OCI-LY3 (cell line): ENCODE results near the gene EML4.

Source experiments
- H2AFZ ChIP-seq: fragments of 200-600, 300-600 bp; shearing (Covaris generic); 2 replicates; pipeline ENCODE4 v1.6.0; 2014; ENCODE audit warnings: antibody characterized with exemption, low read depth, low read length
- H3K27ac ChIP-seq: fragments of 200-600, 300-600 bp; sonication (generic); 2 replicates; pipeline ENCODE4 v1.5.1; 2014; ENCODE audit warnings: mild to moderate bottlenecking, low read length, moderate library complexity, mixed read lengths
- H3K27me3 ChIP-seq: fragments of 200-600, 300-600 bp; sonication (generic); 2 replicates; pipeline ENCODE4 v1.6.1; 2014; ENCODE audit warnings: low read depth, low read length, mixed read lengths
- H3K36me3 ChIP-seq: fragments of 200-600, 300-600 bp; sonication (generic); replicated peaks from 2 replicates; pipeline ENCODE3; 2014; ENCODE audit warnings: low read depth, low read length, mixed read lengths
- H3K4me1 ChIP-seq: fragments of 300-600, 200-600 bp; sonication (generic); 2 replicates; pipeline ENCODE4 v1.6.1; 2014; ENCODE audit warnings: low read length, mixed read lengths
- H3K4me2 ChIP-seq: fragments of 200-600, 300-600 bp; sonication (generic); 2 replicates; pipeline ENCODE4 v1.6.1; 2014; ENCODE audit warnings: low read length, mixed read lengths
- H3K4me3 ChIP-seq: fragments of 300-600, 200-600 bp; sonication (generic); 2 replicates; pipeline ENCODE4 v1.5.1; 2014; ENCODE audit warnings: antibody characterized with exemption, mild to moderate bottlenecking, low read length, moderate library complexity
- H3K79me2 ChIP-seq: fragments of 300-600, 200-600 bp; shearing (Covaris generic); 2 replicates; pipeline ENCODE4 v1.6.1; 2014; ENCODE audit warnings: mild to moderate bottlenecking, low read length, mixed read lengths
- H3K9ac ChIP-seq: fragments of 300-600, 200-600 bp; shearing (Covaris generic); 2 replicates; pipeline ENCODE4 v1.6.0; 2014; ENCODE audit warnings: mild to moderate bottlenecking, low read length, moderate library complexity
- H3K9me3 ChIP-seq: fragments of 200-600, 300-600 bp; shearing (Covaris generic); 2 replicates; pipeline ENCODE4 v1.6.1; 2014; ENCODE audit warnings: low read length, mixed read lengths; ENCODE audit not compliant: insufficient read depth
- H4K20me1 ChIP-seq: fragments of 200-600, 300-600 bp; sonication (generic); 2 replicates; pipeline ENCODE4 v1.6.1; 2016; ENCODE audit warnings: low read length, mixed read lengths; ENCODE audit not compliant: insufficient read depth
- EZH2phosphoT487 ChIP-seq: fragments of 200-600 bp; shearing (Covaris generic); IDR thresholded peaks from 2 replicates; pipeline ENCODE4 v1.6.1; 2018; ENCODE audit warnings: antibody characterized with exemption, mixed run types, low read depth
- TF ChIP-seq, protein P1 (sequence below): fragments of 200-600, 300-600 bp; sonication (generic); IDR thresholded peaks from 2 replicates; pipeline ENCODE4 v1.5.1; 2014; ENCODE audit warnings: antibody characterized with exemption, low read length, low read depth

The EML4 gene

DNA sequence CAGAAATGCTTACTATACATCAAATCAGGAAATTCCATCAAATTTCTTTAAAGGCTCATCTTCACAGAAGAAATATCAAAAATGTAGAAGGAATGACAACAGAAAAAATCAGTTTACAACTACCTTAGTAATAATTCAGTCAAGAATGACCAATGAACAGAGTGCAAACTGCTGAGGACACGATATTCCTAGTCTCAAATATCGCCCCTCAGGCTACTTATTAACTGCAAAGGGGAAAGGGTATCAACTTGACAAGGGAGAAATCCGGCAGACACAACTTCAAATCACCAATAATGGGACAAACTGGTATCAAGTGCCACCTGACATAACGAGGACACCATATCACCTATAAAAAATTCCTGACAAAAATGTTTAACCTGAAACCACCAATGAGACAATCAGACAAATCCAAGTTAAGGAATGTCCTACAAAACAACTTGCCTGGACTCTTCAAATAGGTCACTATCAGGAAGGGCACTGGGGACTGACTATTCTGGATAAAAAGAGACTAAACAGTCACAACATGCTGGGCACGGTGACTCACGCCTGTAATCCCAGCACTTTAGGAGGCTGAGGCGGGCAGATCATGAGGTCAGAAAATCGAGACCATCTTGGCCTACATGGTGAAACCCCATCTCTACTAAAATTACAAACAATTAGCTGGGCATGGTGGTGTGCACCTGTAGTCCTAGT lies 179.1 kb downstream of the EML4 start:
- H4K20me1 ChIP-seq = peaks cover 7% of the 10 kb centered on the region
- no peak overlapping the region for H3K4me2 ChIP-seq
- no peak overlapping the region for H3K4me3 ChIP-seq
- no peak overlapping the region for H2AFZ ChIP-seq
- H3K9ac ChIP-seq = no peak overlapping the region
- TF ChIP-seq, protein P1, sequence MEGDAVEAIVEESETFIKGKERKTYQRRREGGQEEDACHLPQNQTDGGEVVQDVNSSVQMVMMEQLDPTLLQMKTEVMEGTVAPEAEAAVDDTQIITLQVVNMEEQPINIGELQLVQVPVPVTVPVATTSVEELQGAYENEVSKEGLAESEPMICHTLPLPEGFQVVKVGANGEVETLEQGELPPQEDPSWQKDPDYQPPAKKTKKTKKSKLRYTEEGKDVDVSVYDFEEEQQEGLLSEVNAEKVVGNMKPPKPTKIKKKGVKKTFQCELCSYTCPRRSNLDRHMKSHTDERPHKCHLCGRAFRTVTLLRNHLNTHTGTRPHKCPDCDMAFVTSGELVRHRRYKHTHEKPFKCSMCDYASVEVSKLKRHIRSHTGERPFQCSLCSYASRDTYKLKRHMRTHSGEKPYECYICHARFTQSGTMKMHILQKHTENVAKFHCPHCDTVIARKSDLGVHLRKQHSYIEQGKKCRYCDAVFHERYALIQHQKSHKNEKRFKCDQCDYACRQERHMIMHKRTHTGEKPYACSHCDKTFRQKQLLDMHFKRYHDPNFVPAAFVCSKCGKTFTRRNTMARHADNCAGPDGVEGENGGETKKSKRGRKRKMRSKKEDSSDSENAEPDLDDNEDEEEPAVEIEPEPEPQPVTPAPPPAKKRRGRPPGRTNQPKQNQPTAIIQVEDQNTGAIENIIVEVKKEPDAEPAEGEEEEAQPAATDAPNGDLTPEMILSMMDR = no peak
- no peak for TF ChIP-seq EZH2phosphoT487
- no peaks in the 10 kb centered on the region for H3K4me1 ChIP-seq
- no peak overlapping the region for H3K27ac ChIP-seq
- H3K36me3 ChIP-seq = peaks cover 37% of the 10 kb centered on the region
- H3K79me2 ChIP-seq = peaks cover 56% of the 10 kb centered on the region
- no peaks in the 10 kb centered on the region for H3K27me3 ChIP-seq
- no peaks in the 10 kb centered on the region for H3K9me3 ChIP-seq

DNA sequence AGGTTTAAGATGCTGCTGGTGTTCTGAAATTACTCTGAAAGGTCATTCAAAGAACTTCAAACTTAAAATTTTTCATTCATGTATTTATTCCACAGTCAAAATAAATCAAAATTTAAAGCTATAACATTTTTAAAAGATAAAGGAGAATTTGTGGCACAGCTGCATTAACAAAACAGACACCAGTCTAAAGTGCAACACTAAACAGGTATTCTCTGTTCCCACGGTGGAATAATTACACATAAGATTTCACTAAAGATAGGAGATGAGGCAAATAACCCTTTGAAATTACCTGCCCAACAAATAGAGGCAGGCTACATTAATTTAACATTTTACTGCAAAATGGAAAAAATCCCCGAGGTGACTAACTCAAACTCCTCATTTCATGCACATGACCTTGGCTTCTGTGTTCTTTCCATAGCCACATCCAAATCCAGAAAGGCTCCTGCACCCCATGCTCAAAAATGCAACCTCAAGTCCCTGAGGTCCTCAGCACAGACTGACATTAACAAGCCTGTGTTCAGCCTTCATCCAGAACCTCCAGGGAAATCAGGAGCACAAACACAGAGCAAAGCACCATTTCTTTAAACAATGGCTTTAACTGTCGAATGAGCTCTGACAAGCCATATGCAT lies 181.4 kb downstream of the EML4 start:
- no peak overlapping the region for H3K4me3 ChIP-seq
- no peak overlapping the region for H3K27ac ChIP-seq
- H3K4me2 ChIP-seq = no peak overlapping the region
- peaks cover 31% of the 10 kb centered on the region for H3K36me3 ChIP-seq
- H4K20me1 ChIP-seq = peaks cover 29% of the 10 kb centered on the region
- no peak overlapping the region for H3K9ac ChIP-seq
- no peaks in the 10 kb centered on the region for H3K27me3 ChIP-seq
- no peak overlapping the region for H2AFZ ChIP-seq
- no peak for TF ChIP-seq EZH2phosphoT487
- TF ChIP-seq, protein P1 = no peak
- H3K79me2 ChIP-seq = peaks cover 74% of the 10 kb centered on the region
- no peaks in the 10 kb centered on the region for H3K4me1 ChIP-seq
- H3K9me3 ChIP-seq = no peaks in the 10 kb centered on the region

DNA sequence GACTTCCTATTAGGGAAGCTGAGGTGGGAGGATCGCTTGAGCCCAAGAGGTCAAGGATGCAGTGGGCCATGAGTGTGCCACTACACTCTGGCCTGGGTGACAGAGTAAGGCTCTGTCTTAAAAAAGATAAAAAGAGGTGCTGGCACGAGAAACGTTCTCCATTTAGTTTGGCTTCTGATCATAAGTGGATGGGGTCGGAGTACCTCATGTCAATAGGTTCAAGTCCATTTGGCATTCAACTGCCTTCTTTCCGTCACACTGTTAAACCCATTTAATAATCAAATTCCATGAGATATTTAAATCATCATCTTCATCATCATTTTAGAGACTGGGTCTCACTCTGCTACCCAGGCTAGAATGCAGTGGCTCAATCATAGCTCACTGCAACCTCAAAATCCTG lies 182.7 kb downstream of the EML4 start:
- Histone ChIP-seq H2AFZ (no peak overlapping the region), H3K79me2 (peaks cover 76% of the 10 kb centered on the region), H3K9ac (no peak overlapping the region), H4K20me1 (peaks cover 33% of the 10 kb centered on the region), H3K36me3 (peaks cover 26% of the 10 kb centered on the region), H3K27me3 (no peaks in the 10 kb centered on the region), H3K27ac (no peak overlapping the region), H3K4me3 (no peak overlapping the region), H3K4me2 (no peak overlapping the region), H3K9me3 (no peaks in the 10 kb centered on the region), H3K4me1 (no peaks in the 10 kb centered on the region)
- TF ChIP-seq EZH2phosphoT487 = no peak
- TF ChIP-seq, protein P1 = no peak

DNA sequence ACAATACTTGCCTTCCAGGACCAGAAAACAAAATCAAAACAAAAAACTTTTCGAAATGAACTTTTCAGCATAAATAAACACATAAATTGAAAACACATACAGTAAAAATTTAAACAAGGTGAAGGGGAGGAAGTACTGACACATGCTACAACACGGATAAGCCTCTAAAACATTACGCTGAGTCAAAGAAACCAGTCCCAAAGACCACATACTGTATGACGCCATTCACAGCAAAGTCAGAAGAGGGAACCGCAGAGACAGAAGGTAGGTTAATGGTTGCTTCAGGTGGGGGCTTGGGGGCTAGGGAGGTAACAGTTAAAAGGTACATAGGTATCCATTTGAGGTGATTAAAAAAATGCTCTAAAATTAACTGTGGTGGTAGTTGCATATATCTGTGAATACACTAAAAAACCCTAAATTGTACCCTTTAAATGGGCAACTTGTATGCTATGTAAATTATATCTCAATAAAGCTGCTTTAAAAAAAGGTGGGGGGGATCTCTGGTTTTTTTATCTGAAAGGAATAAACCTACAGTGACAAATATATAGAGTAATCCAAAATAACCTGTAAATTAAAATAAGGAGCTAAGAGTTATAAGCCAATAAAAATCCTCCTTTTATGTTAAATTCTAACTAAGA lies 184.8 kb downstream of the EML4 start:
- Histone ChIP-seq H4K20me1 (peaks cover 46% of the 10 kb centered on the region), H3K4me1 (peaks cover 8% of the 10 kb centered on the region), H3K4me2 (no peak overlapping the region), H3K79me2 (peaks cover 78% of the 10 kb centered on the region), H2AFZ (no peak overlapping the region), H3K27me3 (no peaks in the 10 kb centered on the region), H3K36me3 (peaks cover 25% of the 10 kb centered on the region), H3K9ac (no peak overlapping the region), H3K4me3 (no peak overlapping the region), H3K9me3 (no peaks in the 10 kb centered on the region), H3K27ac (no peak overlapping the region)
- TF ChIP-seq EZH2phosphoT487 = no peak
- TF ChIP-seq, protein P1 = no peak
